ENCODE measurements around the gene CDH4. TPM values are rescaled to one million over a fixed set of nuclear protein-coding genes. Genes with fewer than 3 reads are reported as not detected.
A peak's percentile ranks its signal among the peaks of the same experiment; 100 is the strongest.
"Not testable (repeated sequence)": the region's sequence is repeated elsewhere in the genome, so short reads cannot be mapped to it uniquely, and the experiment has no call there.

Gene CDH4
- polyA plus RNA-seq, 1 donor from 2014 or later: not detected

DNA sequence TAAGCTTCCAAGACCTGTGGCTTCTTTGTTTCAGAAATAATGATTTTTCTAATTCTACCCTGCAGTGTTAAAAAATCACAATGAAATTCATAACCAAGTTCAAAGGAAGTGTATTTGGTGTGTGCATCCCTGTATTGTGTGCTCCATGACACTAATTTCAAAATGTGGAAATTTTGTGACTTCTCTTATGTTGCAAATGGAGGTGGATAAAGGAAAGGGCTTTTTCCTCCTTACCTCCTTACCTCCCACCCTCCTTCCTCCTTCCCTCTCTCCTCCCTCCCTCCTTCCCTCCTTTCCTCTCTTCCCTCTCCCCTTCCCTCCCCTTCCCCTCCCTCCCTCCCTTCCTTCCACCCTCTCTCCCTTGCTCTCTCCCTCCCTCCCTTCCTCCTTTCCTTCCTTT is 10.5 kb downstream of the CDH4 start:
- peaks cover 1% of the 10 kb centered on the region for H3K36me3 Mint-ChIP-seq
- H3K27me3 Mint-ChIP-seq: peaks cover 3% of the 10 kb centered on the region
- peaks cover under 1 to 4% (median 2%) of the 10 kb centered on the region in 3 donors for H3K9me3 Mint-ChIP-seq
- H3K4me1 Mint-ChIP-seq: no peaks in the 10 kb centered on the region
- H3K4me3 Mint-ChIP-seq: no peak overlapping the region
- no peak overlapping the region for H3K27ac Mint-ChIP-seq

DNA sequence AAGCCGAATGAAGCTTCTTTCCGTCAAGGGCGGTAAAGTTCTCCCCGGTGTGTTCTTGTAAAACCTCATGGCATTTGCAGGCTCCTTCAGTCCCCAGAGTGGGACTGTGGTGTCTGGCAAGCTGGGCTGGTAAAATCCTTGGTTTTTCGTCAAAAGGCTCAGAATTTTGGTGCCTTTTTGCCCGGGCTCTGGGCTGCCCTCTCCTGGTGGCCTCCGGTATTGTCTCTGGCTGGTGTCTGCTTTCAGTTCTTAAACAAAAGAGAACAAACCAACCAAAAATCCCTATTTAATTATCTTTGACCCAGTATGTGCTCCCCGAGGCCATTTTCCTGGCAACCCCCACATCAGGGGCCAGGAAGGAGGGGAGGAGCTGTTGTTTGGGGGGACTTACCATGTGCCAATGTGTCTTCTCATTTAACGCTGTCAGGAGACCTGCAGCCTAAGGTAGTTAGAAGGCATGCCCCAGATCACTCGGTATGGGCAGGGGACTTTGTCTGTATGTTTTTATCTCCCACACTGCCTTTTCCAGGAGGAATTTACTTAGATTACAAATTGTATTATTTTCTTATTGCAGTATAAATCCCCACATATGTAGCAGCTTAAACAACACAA is 11.1 kb downstream of the CDH4 start:
- H3K27me3 Mint-ChIP-seq: peaks cover 3% of the 10 kb centered on the region
- H3K9me3 Mint-ChIP-seq: peaks cover 0 to 4% (median 2%) of the 10 kb centered on the region in 3 donors
- H3K4me3 Mint-ChIP-seq: no peak overlapping the region
- no peak overlapping the region for H3K27ac Mint-ChIP-seq
- H3K36me3 Mint-ChIP-seq: peaks cover 1% of the 10 kb centered on the region
- no peaks in the 10 kb centered on the region for H3K4me1 Mint-ChIP-seq

DNA sequence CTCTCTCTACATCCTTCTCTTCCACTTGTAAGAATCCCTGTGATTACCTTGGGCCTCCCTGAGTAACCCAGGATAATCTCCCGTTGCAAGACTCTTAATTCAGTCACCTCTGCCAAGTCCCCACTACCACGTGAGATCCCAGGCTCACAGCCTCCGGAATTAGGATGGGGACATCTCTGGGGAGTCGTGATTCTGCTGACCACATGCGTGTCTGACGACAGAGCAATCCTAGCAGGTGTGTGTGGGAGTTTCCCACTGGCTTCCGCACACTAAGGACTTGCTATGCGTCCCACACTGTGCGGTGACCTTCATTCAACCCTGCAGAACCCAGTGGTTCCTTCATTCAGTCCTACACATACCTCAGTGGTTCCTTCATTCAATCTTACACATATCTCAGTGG is 11.9 kb downstream of the CDH4 start:
- Mint-ChIP-seq H3K27ac (no peak overlapping the region), H3K27me3 (peaks cover 3% of the 10 kb centered on the region), H3K36me3 (no peaks in the 10 kb centered on the region), H3K9me3 (peaks cover 0 to 4% (median 2%) of the 10 kb centered on the region in 3 donors), H3K4me1 (no peaks in the 10 kb centered on the region), H3K4me3 (no peak overlapping the region)

DNA sequence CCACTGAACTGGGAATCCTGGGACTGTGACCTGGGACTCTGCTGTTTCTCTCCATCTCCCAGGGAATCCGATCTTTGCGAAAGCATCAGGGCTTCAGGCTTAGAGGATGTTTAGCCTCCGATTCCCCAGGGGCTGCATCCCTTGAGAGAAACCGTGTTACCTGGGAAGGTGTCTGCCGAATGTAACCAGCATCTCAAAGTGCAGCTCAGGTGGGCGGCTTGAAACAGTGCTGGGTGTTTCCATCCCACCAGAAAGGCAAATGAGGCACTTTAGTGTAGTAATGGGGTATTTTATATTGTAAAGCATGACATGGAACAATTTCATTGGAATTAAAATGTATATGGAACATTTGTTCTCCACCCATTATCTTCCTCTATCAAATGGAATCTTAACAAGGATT is 15.2 kb downstream of the CDH4 start:
- Mint-ChIP-seq H3K36me3 (no peaks in the 10 kb centered on the region), H3K4me1 (no peaks in the 10 kb centered on the region), H3K27me3 (peaks cover 4% of the 10 kb centered on the region), H3K4me3 (no peak overlapping the region), H3K27ac (no peak overlapping the region), H3K9me3 (peaks cover 0 to 5% (median 0%) of the 10 kb centered on the region in 3 donors)

- H3K4me1 Mint-ChIP-seq: no peaks in the 10 kb centered on the region
- H3K27me3 Mint-ChIP-seq: peaks cover 4% of the 10 kb centered on the region
- H3K36me3 Mint-ChIP-seq: no peaks in the 10 kb centered on the region
- H3K9me3 Mint-ChIP-seq: peaks cover 0 to 5% (median 0%) of the 10 kb centered on the region in 3 donors
- no peak overlapping the region for H3K27ac Mint-ChIP-seq
- no peak overlapping the region for H3K4me3 Mint-ChIP-seq
These were observed 16.0 kb downstream of the CDH4 start for GRCh38 chr20:61268024-61268423.

- no peak overlapping the region for H3K4me3 Mint-ChIP-seq
- H3K27me3 Mint-ChIP-seq: peaks cover 1% of the 10 kb centered on the region
- no peak overlapping the region for H3K27ac Mint-ChIP-seq
- H3K4me1 Mint-ChIP-seq: no peaks in the 10 kb centered on the region
- H3K9me3 Mint-ChIP-seq: peaks cover 0 to 5% (median 0%) of the 10 kb centered on the region in 3 donors
- H3K36me3 Mint-ChIP-seq: peaks cover 2% of the 10 kb centered on the region
These were observed 19.5 kb downstream of the CDH4 start for GRCh38 chr20:61271312-61272231.

GRCh38 chr20:61273024-61273423 is 21.0 kb downstream of the CDH4 start:
- not testable (repeated sequence) for H3K36me3 Mint-ChIP-seq, H3K9me3 Mint-ChIP-seq, H3K4me1 Mint-ChIP-seq, H3K4me3 Mint-ChIP-seq, H3K27ac Mint-ChIP-seq, H3K27me3 Mint-ChIP-seq

- H3K4me3 Mint-ChIP-seq, H3K27me3 Mint-ChIP-seq, H3K27ac Mint-ChIP-seq, H3K4me1 Mint-ChIP-seq, H3K9me3 Mint-ChIP-seq, H3K36me3 Mint-ChIP-seq: not testable (repeated sequence)
These were observed 21.6 kb downstream of the CDH4 start for GRCh38 chr20:61273666-61274065.

DNA sequence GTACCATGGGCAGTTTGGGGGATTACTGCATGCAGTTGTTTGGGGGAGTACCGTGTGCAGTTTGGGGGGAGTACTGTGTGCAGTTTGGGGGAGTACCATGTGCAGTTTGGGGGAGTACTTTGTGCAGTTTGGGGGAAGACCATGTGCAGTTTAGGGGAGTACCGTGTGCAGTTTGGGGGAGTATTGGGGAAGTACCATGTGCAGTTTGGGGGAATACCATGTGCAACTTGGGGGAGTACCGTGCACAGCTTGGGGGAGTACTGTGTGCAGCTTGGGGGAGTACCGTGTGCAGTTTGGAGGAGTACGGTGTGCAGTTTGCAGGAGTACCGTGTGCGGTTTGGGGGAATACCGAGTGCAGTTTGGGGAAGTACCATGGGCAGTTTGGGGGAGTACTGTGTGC is 22.3 kb downstream of the CDH4 start:
- Mint-ChIP-seq H3K27ac (no peak overlapping the region), H3K27me3 (peaks cover 1% of the 10 kb centered on the region), H3K4me3 (no peak overlapping the region), H3K36me3 (peaks cover 2% of the 10 kb centered on the region), H3K9me3 (peaks cover 0 to 4% (median 4%) of the 10 kb centered on the region in 3 donors), H3K4me1 (no peaks in the 10 kb centered on the region)

DNA sequence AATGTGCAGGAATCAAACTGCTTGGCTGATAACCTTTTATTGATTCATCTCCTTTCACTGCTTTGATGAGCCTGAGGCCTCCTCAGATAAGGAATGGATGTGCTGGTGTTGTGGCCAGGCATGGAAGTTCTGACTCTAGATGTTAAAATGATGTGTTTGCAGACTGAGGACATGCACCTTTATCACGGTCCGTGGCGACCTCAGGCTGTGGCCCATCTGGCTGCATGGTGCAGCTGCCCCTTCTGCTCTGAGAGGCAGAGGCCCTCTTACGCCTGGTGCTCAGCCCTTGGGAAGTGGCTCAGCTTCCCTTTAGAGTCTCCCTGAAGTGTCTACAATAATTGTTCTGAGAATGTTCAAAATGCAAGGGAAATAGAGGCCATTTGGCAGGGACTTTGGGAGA is 26.2 kb downstream of the CDH4 start:
- no peak overlapping the region for H3K27ac Mint-ChIP-seq
- H3K36me3 Mint-ChIP-seq: peaks cover 2% of the 10 kb centered on the region
- H3K9me3 Mint-ChIP-seq: peaks cover 2 to 7% (median 3%) of the 10 kb centered on the region in 3 donors
- no peaks in the 10 kb centered on the region for H3K4me1 Mint-ChIP-seq
- no peak overlapping the region for H3K4me3 Mint-ChIP-seq
- H3K27me3 Mint-ChIP-seq: no peaks in the 10 kb centered on the region

DNA sequence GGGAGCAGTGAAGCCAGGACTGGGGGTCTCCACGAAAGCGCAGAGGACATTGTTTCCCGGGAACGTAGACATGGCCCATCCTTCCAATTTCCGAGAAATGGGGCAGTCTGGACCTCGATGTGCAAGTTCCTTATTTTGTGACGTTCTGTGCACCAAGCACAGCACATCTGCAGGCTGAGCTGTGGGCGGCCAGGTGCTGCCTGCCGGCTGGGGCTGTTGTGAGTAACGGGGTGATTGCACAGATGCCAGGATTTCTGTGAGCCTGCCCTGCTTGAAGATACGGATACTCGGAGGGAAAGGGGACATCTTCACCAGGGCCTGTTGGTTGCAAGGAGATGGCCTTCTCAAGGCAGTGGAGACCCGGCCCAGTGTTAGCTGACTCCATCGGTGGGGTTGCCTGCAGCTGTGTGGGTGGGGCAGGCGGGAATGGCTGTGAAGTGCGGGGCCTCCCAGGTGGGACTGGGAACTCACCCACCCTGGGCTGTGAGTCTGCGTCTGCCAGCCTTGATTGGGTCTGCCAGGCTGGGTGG is 27.6 kb downstream of the CDH4 start:
- no peak overlapping the region for H3K4me3 Mint-ChIP-seq
- no peaks in the 10 kb centered on the region for H3K27me3 Mint-ChIP-seq
- no peaks in the 10 kb centered on the region for H3K4me1 Mint-ChIP-seq
- H3K9me3 Mint-ChIP-seq: peaks cover 3 to 7% (median 5%) of the 10 kb centered on the region in 3 donors
- peaks cover 2% of the 10 kb centered on the region for H3K36me3 Mint-ChIP-seq
- no peak overlapping the region for H3K27ac Mint-ChIP-seq

DNA sequence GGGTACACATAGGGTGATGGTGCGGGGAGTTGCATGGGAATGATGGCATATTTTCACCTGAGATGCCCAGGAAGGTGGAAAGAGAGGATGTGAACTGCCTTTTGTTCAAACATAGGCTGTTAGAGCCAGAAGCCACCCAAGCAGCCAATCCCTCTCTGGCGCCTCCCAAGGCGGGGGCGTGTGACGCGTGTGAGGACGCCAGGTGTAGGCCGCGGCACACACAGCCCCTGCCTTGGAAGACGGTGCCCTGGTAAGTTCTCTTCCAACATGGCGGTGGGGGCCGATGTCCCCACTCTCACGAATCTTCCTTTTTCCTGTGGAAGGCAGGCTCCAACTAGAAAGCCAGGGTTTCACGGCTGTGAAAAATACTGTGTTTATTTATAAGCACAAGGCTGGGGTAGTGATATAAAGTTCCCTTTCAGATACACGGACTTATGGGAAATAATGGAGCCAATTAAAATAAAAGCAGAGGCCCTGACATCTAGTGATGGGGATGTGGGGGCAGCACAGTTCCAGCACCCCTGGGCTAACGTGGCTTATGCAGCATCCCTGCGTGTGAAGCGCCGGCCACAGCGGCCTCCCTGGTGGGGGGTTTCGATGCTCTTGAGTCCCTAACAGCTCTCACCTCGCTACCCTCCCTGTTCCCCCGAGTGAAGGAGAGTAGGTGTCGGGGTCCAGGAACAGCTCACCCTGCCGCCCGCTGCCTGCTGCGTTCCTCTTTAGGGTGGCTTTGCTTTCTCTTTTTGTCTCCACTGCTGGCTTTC is 28.3 kb downstream of the CDH4 start:
- H3K27me3 Mint-ChIP-seq: no peaks in the 10 kb centered on the region
- H3K27ac Mint-ChIP-seq: no peak overlapping the region
- peaks cover 3 to 7% (median 5%) of the 10 kb centered on the region in 3 donors for H3K9me3 Mint-ChIP-seq
- H3K4me3 Mint-ChIP-seq: no peak overlapping the region
- no peaks in the 10 kb centered on the region for H3K4me1 Mint-ChIP-seq
- peaks cover 2% of the 10 kb centered on the region for H3K36me3 Mint-ChIP-seq

- Mint-ChIP-seq H3K4me1 (no peaks in the 10 kb centered on the region), H3K27me3 (no peaks in the 10 kb centered on the region), H3K36me3 (peaks cover under 1% of the 10 kb centered on the region), H3K4me3 (peak overlapping the region in 1 of 4 donors; percentile 28), H3K27ac (no peak overlapping the region), H3K9me3 (peaks cover 3 to 7% (median 5%) of the 10 kb centered on the region in 3 donors)
These were observed 29.3 kb downstream of the CDH4 start for GRCh38 chr20:61281286-61281795.

DNA sequence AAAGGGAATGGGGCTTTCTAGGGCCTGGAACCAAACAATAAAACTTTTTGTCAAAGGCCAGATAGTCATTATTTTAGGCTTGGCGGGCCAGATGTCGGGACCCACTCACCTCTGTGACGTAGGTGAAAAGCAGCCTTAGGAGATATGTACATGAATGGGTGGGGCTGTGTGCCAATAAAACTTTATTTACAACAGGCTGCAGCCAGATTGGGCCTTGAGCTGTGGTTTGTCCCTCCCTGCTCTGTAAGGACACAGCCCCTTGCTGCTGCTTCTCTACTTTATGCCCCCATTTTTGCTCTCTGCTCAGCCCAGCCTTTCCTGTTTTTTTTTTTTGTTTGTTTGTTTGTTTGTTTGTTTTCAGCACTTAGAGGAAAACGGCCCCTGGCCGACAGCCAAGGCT is 32.7 kb downstream of the CDH4 start:
- Mint-ChIP-seq H3K4me3 (no peak overlapping the region), H3K27me3 (no peaks in the 10 kb centered on the region), H3K4me1 (no peaks in the 10 kb centered on the region), H3K36me3 (no peaks in the 10 kb centered on the region), H3K9me3 (peaks cover 3 to 9% (median 3%) of the 10 kb centered on the region in 3 donors), H3K27ac (no peak overlapping the region)
